Measurements from ENCODE around the gene PRCP.

The PRCP gene

GRCh38 chr11:82828472-82828871, 71.8 kb downstream of the PRCP start:
- no peaks in the 10 kb centered on the region for H3K27me3 ChIP-seq (ENCODE audit: low read length)
- H3K9me3 ChIP-seq (ENCODE audit: insufficient read depth, low read length): no peaks in the 10 kb centered on the region
- H3K79me2 ChIP-seq (ENCODE audit: insufficient read depth, low read length): no peaks in the 10 kb centered on the region
- no peaks in the 10 kb centered on the region for H3K36me3 ChIP-seq (ENCODE audit: low read length)
- no peak overlapping the region for H3K4me3 ChIP-seq (ENCODE audit: insufficient read depth, low read length, poor library complexity, severe bottlenecking)
- H3K9ac ChIP-seq (ENCODE audit: low read length): no peak overlapping the region
- no peaks in the 10 kb centered on the region for H4K20me1 ChIP-seq (ENCODE audit: low read depth, low read length)
- H3K9me2 ChIP-seq (replicated peaks; ENCODE audit: insufficient read depth, low read length): no peaks in the 10 kb centered on the region
- no peak overlapping the region for H3K4me2 ChIP-seq (ENCODE audit: low read depth, low read length, poor library complexity, severe bottlenecking)
- H3K27ac ChIP-seq (ENCODE audit: low read depth, low read length): no peak overlapping the region
- H3F3A ChIP-seq (ENCODE audit: insufficient read depth): no peaks in the 10 kb centered on the region
- H2AFZ ChIP-seq (ENCODE audit: low read depth, low read length, severe bottlenecking): no peak overlapping the region
- TF ChIP-seq EZH2phosphoT487 (conservative IDR thresholded peaks at IDR 0.05; ENCODE audit: low read length): no peak
- no peak for TF ChIP-seq CTCF (IDR thresholded peaks at IDR 0.05; ENCODE audit: insufficient read depth, low read length, poor library complexity, severe bottlenecking)

- Histone ChIP-seq H2AFZ (ENCODE audit: low read depth, low read length, severe bottlenecking) (no peak overlapping the region), H3K4me3 (ENCODE audit: insufficient read depth, low read length, poor library complexity, severe bottlenecking) (no peak overlapping the region), H3K9me3 (ENCODE audit: insufficient read depth, low read length) (no peaks in the 10 kb centered on the region), H4K20me1 (ENCODE audit: low read depth, low read length) (no peaks in the 10 kb centered on the region), H3K36me3 (ENCODE audit: low read length) (no peaks in the 10 kb centered on the region), H3F3A (ENCODE audit: insufficient read depth) (no peaks in the 10 kb centered on the region), H3K79me2 (ENCODE audit: insufficient read depth, low read length) (no peaks in the 10 kb centered on the region), H3K27me3 (ENCODE audit: low read length) (no peaks in the 10 kb centered on the region), H3K4me2 (ENCODE audit: low read depth, low read length, poor library complexity, severe bottlenecking) (no peak overlapping the region), H3K9me2 (replicated peaks; ENCODE audit: insufficient read depth, low read length) (no peaks in the 10 kb centered on the region), H3K9ac (ENCODE audit: low read length) (no peak overlapping the region), H3K27ac (ENCODE audit: low read depth, low read length) (no peak overlapping the region)
- TF ChIP-seq CTCF (IDR thresholded peaks at IDR 0.05; ENCODE audit: insufficient read depth, low read length, poor library complexity, severe bottlenecking) (no peak), EZH2phosphoT487 (conservative IDR thresholded peaks at IDR 0.05; ENCODE audit: low read length) (no peak)
Measured at GRCh38 chr11:82826526-82826925, 73.7 kb downstream of the PRCP start.

- no peak overlapping the region for H3K27ac ChIP-seq (ENCODE audit: low read depth, low read length)
- H3K4me2 ChIP-seq (ENCODE audit: low read depth, low read length, poor library complexity, severe bottlenecking): no peak overlapping the region
- H3K9me3 ChIP-seq (ENCODE audit: insufficient read depth, low read length): no peaks in the 10 kb centered on the region
- no peaks in the 10 kb centered on the region for H4K20me1 ChIP-seq (ENCODE audit: low read depth, low read length)
- TF ChIP-seq CTCF (IDR thresholded peaks at IDR 0.05; ENCODE audit: insufficient read depth, low read length, poor library complexity, severe bottlenecking) (no peak), EZH2phosphoT487 (conservative IDR thresholded peaks at IDR 0.05; ENCODE audit: low read length) (no peak)
- no peak overlapping the region for H2AFZ ChIP-seq (ENCODE audit: low read depth, low read length, severe bottlenecking)
- H3F3A ChIP-seq (ENCODE audit: insufficient read depth): no peaks in the 10 kb centered on the region
- no peaks in the 10 kb centered on the region for H3K36me3 ChIP-seq (ENCODE audit: low read length)
- H3K9me2 ChIP-seq (replicated peaks; ENCODE audit: insufficient read depth, low read length): no peaks in the 10 kb centered on the region
- H3K9ac ChIP-seq (ENCODE audit: low read length): no peak overlapping the region
- H3K4me3 ChIP-seq (ENCODE audit: insufficient read depth, low read length, poor library complexity, severe bottlenecking): no peak overlapping the region
- H3K27me3 ChIP-seq (ENCODE audit: low read length): no peaks in the 10 kb centered on the region
- H3K79me2 ChIP-seq (ENCODE audit: insufficient read depth, low read length): no peaks in the 10 kb centered on the region
Measured at GRCh38 chr11:82823647-82824619, 76.3 kb downstream of the PRCP start.
